Fibroblast of lung (primary cell): Measurements from ENCODE around the gene POLR3F. TPM values are rescaled to one million over a fixed set of nuclear protein-coding genes. Genes with fewer than 3 reads are reported as not detected.

Source experiments
- DNase-seq, 2 donors: peaks; one replicate each; pipeline versions ENCODE4 v3.0.0 to v3.0.0-alpha.2; 2010; ENCODE audit warnings: low read depth in 2 of 2
- H2AFZ ChIP-seq: 2 replicates; pipeline ENCODE4 v1.5.1; 2012; ENCODE audit warnings: low read length, control low read depth, inconsistent platforms
- H3K27ac ChIP-seq: 2 replicates; pipeline ENCODE4 v1.5.1; 2011; ENCODE audit warnings: low read length, control low read depth; ENCODE audit not compliant: insufficient read depth
- H3K27me3 ChIP-seq: 2 replicates; pipeline ENCODE4 v1.5.1; 2011; ENCODE audit warnings: mild to moderate bottlenecking, low read length; ENCODE audit not compliant: control insufficient read depth, insufficient read depth
- H3K36me3 ChIP-seq: 2 replicates; pipeline ENCODE4 v1.5.1; 2011; ENCODE audit warnings: low read length; ENCODE audit not compliant: control insufficient read depth, insufficient read depth
- H3K4me1 ChIP-seq: 2 replicates; pipeline ENCODE4 v1.5.1; 2011; ENCODE audit warnings: low read length; ENCODE audit not compliant: control insufficient read depth, insufficient read depth; ENCODE audit errors: extremely low read depth
- H3K4me2 ChIP-seq: 2 replicates; pipeline ENCODE4 v1.5.1; 2011; ENCODE audit warnings: low read length, control low read depth; ENCODE audit not compliant: insufficient read depth; ENCODE audit errors: extremely low read depth
- H3K4me3 ChIP-seq, 4 experiments: fragments of 200-600 bp in 1 of 4; sonication (generic) in 1 of 4; replicated peaks in 1 of 4; 2 replicates each; pipeline ENCODE4 v1.5.1; 2011 to 2016; ENCODE audit warnings: low read length in 4 of 4, low read depth in 3 of 4, mild to moderate bottlenecking in 3 of 4, control low read depth in 2 of 4, inconsistent platforms in 1 of 4, mixed read lengths in 1 of 4; ENCODE audit not compliant: insufficient read depth in 1 of 4; ENCODE audit errors: control extremely low read depth in 1 of 4
- H3K79me2 ChIP-seq: 2 replicates; pipeline ENCODE4 v1.5.1; 2012; ENCODE audit warnings: mild to moderate bottlenecking, low read length, inconsistent platforms; ENCODE audit not compliant: control insufficient read depth, insufficient read depth
- H3K9ac ChIP-seq: 2 replicates; pipeline ENCODE4 v1.5.1; 2011; ENCODE audit warnings: mild to moderate bottlenecking, low read length, control low read depth; ENCODE audit not compliant: insufficient read depth
- H3K9me3 ChIP-seq: 2 replicates; pipeline ENCODE4 v1.5.1; 2012; ENCODE audit warnings: low read depth, low read length; ENCODE audit not compliant: control insufficient read depth, insufficient read depth
- H4K20me1 ChIP-seq: 2 replicates; pipeline ENCODE4 v1.5.1; 2011; ENCODE audit warnings: low read length; ENCODE audit not compliant: control insufficient read depth, insufficient read depth; ENCODE audit errors: extremely low read depth
- CTCF ChIP-seq, 2 donors: IDR thresholded peaks in 1 of 2; conservative IDR thresholded peaks in 1 of 2; 1 replicate in 1 of 2; 2 replicates in 1 of 2; pipeline ENCODE4 v1.5.1; 2011 to 2012; ENCODE audit warnings: low read length in 2 of 2, control low read depth in 1 of 2, inconsistent platforms in 1 of 2, low read depth in 1 of 2, mild to moderate bottlenecking in 1 of 2
- EZH2 ChIP-seq: IDR thresholded peaks from 2 replicates; pipeline ENCODE4 v1.5.1; 2012; ENCODE audit warnings: low read length, control low read depth, mild to moderate bottlenecking; ENCODE audit errors: missing control alignments
- polyA plus RNA-seq, 2 donors: library from polyadenylated mRNA; depleted of rRNA in 1 of 2; stranded (reverse) in 1 of 2; unstranded in 1 of 2; fragments of >200 nt; gene quantifications; 2 replicates each; pipeline ENCODE4 v1.2.1, GENCODE V29; 2011 to 2012; ENCODE audit warnings: missing spikeins in 1 of 2
- total RNA-seq: library from RNA; depleted of rRNA; stranded (reverse); fragments of >200 nt; gene quantifications from 2 replicates; pipeline ENCODE4 v1.2.1, GENCODE V29; 2014

The POLR3F gene
- total and polyA plus RNA-seq, 2 donors (not counting 1 experiment from before 2014, with no cell fraction given): 11.2 to 20.5 TPM

- H3K79me2 ChIP-seq: no peaks in the 10 kb centered on the region
Observed at GRCh38 chr20:18436847-18437246, 30.3 kb upstream of the POLR3F start.

GRCh38 chr20:18440403-18440802 lies 26.8 kb upstream of the POLR3F start:
- Histone ChIP-seq H3K4me2 (no peak overlapping the region), H3K79me2 (no peaks in the 10 kb centered on the region), H3K4me1 (no peaks in the 10 kb centered on the region), H2AFZ (no peak overlapping the region), H3K4me3 (no peak overlapping the region), H3K9me3 (no peaks in the 10 kb centered on the region), H3K36me3 (no peaks in the 10 kb centered on the region), H3K9ac (no peak overlapping the region), H4K20me1 (no peaks in the 10 kb centered on the region), H3K27ac (no peak overlapping the region), H3K27me3 (no peaks in the 10 kb centered on the region)
- no peak for TF ChIP-seq EZH2
- no peak for TF ChIP-seq CTCF (conservative IDR thresholded peaks at IDR 0.05 in 1 of 2, IDR thresholded peaks at IDR 0.05 in 1 of 2; ENCODE audit: low read depth in 1 of 2, low read length in 2 of 2)
- no peak for DNase-seq

More at GRCh38 chr20:18436847-18437246, 30.3 kb upstream of the POLR3F start:
- H2AFZ ChIP-seq: peak overlapping the region; percentile 30
- peak in 1 of 2 donors; percentile 2 for DNase-seq
- no peaks in the 10 kb centered on the region for H3K27me3 ChIP-seq
- no peaks in the 10 kb centered on the region for H3K9me3 ChIP-seq
- H4K20me1 ChIP-seq: no peaks in the 10 kb centered on the region
- TF ChIP-seq CTCF (conservative IDR thresholded peaks at IDR 0.05 in 1 of 2, IDR thresholded peaks at IDR 0.05 in 1 of 2; ENCODE audit: low read depth in 1 of 2, low read length in 2 of 2) (no peak), EZH2 (no peak)
- no peak overlapping the region for H3K27ac ChIP-seq
- H3K4me2 ChIP-seq: no peak overlapping the region
- no peaks in the 10 kb centered on the region for H3K36me3 ChIP-seq
- no peak overlapping the region for H3K9ac ChIP-seq
- no peak overlapping the region for H3K4me3 ChIP-seq
- no peaks in the 10 kb centered on the region for H3K4me1 ChIP-seq

- Histone ChIP-seq H3K27ac (no peak overlapping the region), H3K4me2 (no peak overlapping the region), H4K20me1 (no peaks in the 10 kb centered on the region), H3K9me3 (no peaks in the 10 kb centered on the region), H3K79me2 (no peaks in the 10 kb centered on the region), H2AFZ (no peak overlapping the region), H3K4me3 (no peak overlapping the region), H3K4me1 (no peaks in the 10 kb centered on the region), H3K36me3 (no peaks in the 10 kb centered on the region), H3K9ac (no peak overlapping the region), H3K27me3 (no peaks in the 10 kb centered on the region)
- TF ChIP-seq EZH2 (no peak), CTCF (conservative IDR thresholded peaks at IDR 0.05 in 1 of 2, IDR thresholded peaks at IDR 0.05 in 1 of 2; ENCODE audit: low read depth in 1 of 2, low read length in 2 of 2) (no peak)
- DNase-seq: peak; percentile 11 to 35
Observed at GRCh38 chr20:18443886-18444285, 23.3 kb upstream of the POLR3F start.
